K562 (cell line): ENCODE results near the gene ZBTB47. TPM values are rescaled to one million over a fixed set of nuclear protein-coding genes. Genes with fewer than 3 reads are reported as not detected.

ENCODE experiments used
- ATAC-seq: fragments of 200-7000 bp; cut with Tn5 transposase; 3 replicates; pipeline ENCODE4 v1.9.1; 2020; ENCODE audit warnings: moderate library complexity
- BruUV-seq: library from RNA; stranded (reverse); fragments of 400-500 nt; replicated peaks from 2 replicates; lab custom pipeline; 2021; lab: Mats Ljungman, UMichigan
- CTCF ChIA-PET: fragments of 300-600 bp; formaldehyde crosslinking; extraction: SDS; loops from one replicate; lab custom pipeline; 2021; ENCODE audit warnings: low intra/inter-chr PET ratio; lab: Yijun Ruan, JAX
- POLR2A ChIA-PET: fragments of 300-600, 350-650 bp; sonication (Branson Sonifier 250); formaldehyde crosslinking; extraction: SDS; loops from one replicate; lab custom pipeline; 2021; ENCODE audit warnings: antibody characterized with exemption, inconsistent platforms; lab: Yijun Ruan, JAX
- DNase-seq, 4 experiments: peaks; one replicate each; pipeline versions ENCODE4 v3.0.0 to v3.0.0-alpha.2; 2011 to 2018; ENCODE audit warnings: low spot score in 3 of 4, mixed read lengths in 3 of 4; ENCODE audit errors: extremely low read depth in 1 of 4
- FAIRE-seq: peaks from 2 replicates; lab custom pipeline; 2011; peaks lifted over from hg19 to GRCh38; lab: Jason Lieb, UNC
- H2AFZ ChIP-seq: 2 replicates; pipeline ENCODE4 v1.6.0; 2011; ENCODE audit warnings: low read depth, low read length, control low read depth, inconsistent platforms
- H3K27ac ChIP-seq: fragments of 200-600 bp; 3 replicates; pipeline ENCODE4 v1.8.0; 2011; ENCODE audit warnings: low read depth, mild to moderate bottlenecking, control low read depth, inconsistent platforms, low read length, moderate library complexity, mixed read lengths; ENCODE audit errors: extremely low read depth
- H3K27me3 ChIP-seq, 2 experiments: fragments of 300-600 bp in 1 of 2; 2 replicates in 1 of 2; 3 replicates in 1 of 2; pipeline versions ENCODE4 v1.6.0 to v1.8.0; 2011; ENCODE audit warnings: inconsistent platforms in 2 of 2, low read length in 2 of 2, mild to moderate bottlenecking in 1 of 2, mixed read lengths in 1 of 2, moderate library complexity in 1 of 2; ENCODE audit not compliant: control insufficient read depth in 2 of 2, insufficient read depth in 2 of 2
- H3K36me3 ChIP-seq: fragments of 300-600 bp; 3 replicates; pipeline ENCODE4 v1.8.0; 2011; ENCODE audit warnings: mild to moderate bottlenecking, low read length, inconsistent platforms; ENCODE audit not compliant: control insufficient read depth, insufficient read depth
- H3K4me1 ChIP-seq, 2 experiments: fragments of 200-600 bp in 1 of 2; replicated peaks in 1 of 2; 2 replicates in 1 of 2; 3 replicates in 1 of 2; pipeline versions ENCODE4 v1.5.1 to v1.8.0; 2011; ENCODE audit warnings: inconsistent platforms in 2 of 2, low read length in 2 of 2, mild to moderate bottlenecking in 1 of 2, mixed read lengths in 1 of 2, moderate library complexity in 1 of 2; ENCODE audit not compliant: control insufficient read depth in 2 of 2, insufficient read depth in 2 of 2
- H3K4me2 ChIP-seq: 2 replicates; pipeline ENCODE4 v1.6.1; 2011; ENCODE audit warnings: low read length, control low read depth, inconsistent platforms, mixed read lengths; ENCODE audit not compliant: insufficient read depth
- H3K4me3 ChIP-seq: fragments of 200-600 bp; sonication (generic), shearing (Covaris generic); 2 replicates; pipeline ENCODE4 v1.5.1; 2016; ENCODE audit warnings: control low read depth, inconsistent platforms
- H3K79me2 ChIP-seq: fragments of 200-600 bp; 3 replicates; pipeline ENCODE4 v1.8.0; 2011; ENCODE audit warnings: low read length, inconsistent platforms; ENCODE audit not compliant: control insufficient read depth, insufficient read depth
- H3K9ac ChIP-seq, 2 experiments: 2 replicates each; pipeline versions ENCODE4 v1.6.0 to v1.6.1; 2011; ENCODE audit warnings: low read depth in 2 of 2, low read length in 2 of 2, control low read depth in 1 of 2, inconsistent platforms in 1 of 2, mild to moderate bottlenecking in 1 of 2, mixed read lengths in 1 of 2; ENCODE audit not compliant: insufficient read depth in 1 of 2
- H3K9me1 ChIP-seq: one replicate; pipeline ENCODE4 v1.6.0; 2011; ENCODE audit warnings: inconsistent platforms, mild to moderate bottlenecking, low read length, moderate library complexity; ENCODE audit not compliant: control insufficient read depth, insufficient read depth
- H3K9me3 ChIP-seq: replicated peaks from 2 replicates; pipeline ENCODE4 v1.5.1; 2011; ENCODE audit warnings: low read depth, low read length, inconsistent platforms; ENCODE audit not compliant: control insufficient read depth, insufficient read depth
- H4K20me1 ChIP-seq: replicated peaks from 2 replicates; pipeline ENCODE4 v1.6.1; 2011; ENCODE audit warnings: low read length, inconsistent platforms, mixed read lengths; ENCODE audit not compliant: control insufficient read depth, insufficient read depth
- GATAD2B ChIP-seq: fragments of 450-650 bp; IDR thresholded peaks from 2 replicates; pipeline ENCODE4 v1.6.1; 2017; ENCODE audit warnings: mild to moderate bottlenecking, borderline replicate concordance
- HDGF ChIP-seq: fragments of 450-650 bp; IDR thresholded peaks from 2 replicates; pipeline ENCODE4 v1.6.1; 2016
- MIER1 ChIP-seq: fragments of 450-650 bp; IDR thresholded peaks from 2 replicates; pipeline ENCODE4 v1.6.1; 2016; ENCODE audit warnings: antibody characterized with exemption, mild to moderate bottlenecking, low read depth
- PREB ChIP-seq: sonication (generic); formaldehyde crosslinking; IDR thresholded peaks from 2 replicates; pipeline ENCODE4 v1.8.1; 2023; ENCODE audit warnings: mild to moderate bottlenecking, missing genetic modification reagents
- RFX7 ChIP-seq: fragments of 250-450 bp; sonication (Bioruptor Pico); IDR thresholded peaks from 2 replicates; pipeline ENCODE4 v1.5.1; 2021; ENCODE audit warnings: mild to moderate bottlenecking
- SOX6 ChIP-seq: fragments of 450-650 bp; IDR thresholded peaks from 2 replicates; pipeline ENCODE4 v1.6.1; 2014; ENCODE audit warnings: mild to moderate bottlenecking
- THRAP3 ChIP-seq: fragments of 450-650 bp; IDR thresholded peaks from 2 replicates; pipeline ENCODE4 v1.6.1; 2016; ENCODE audit warnings: mild to moderate bottlenecking, inconsistent platforms, borderline replicate concordance
- ZNF217 ChIP-seq: sonication (generic); formaldehyde crosslinking; IDR thresholded peaks from 2 replicates; pipeline ENCODE4 v1.8.0; 2022; ENCODE audit warnings: mild to moderate bottlenecking, missing genetic modification reagents
- ZNF407 ChIP-seq: fragments of 450-650 bp; IDR thresholded peaks from 2 replicates; pipeline ENCODE4 v1.6.1; 2016; ENCODE audit warnings: low read depth
- WGBS: fragments of 100-300 bp; shearing (Covaris generic); methylation state at CpG from one replicate; pipeline ENCODE4 v1.1.6; 2016; ENCODE audit warnings: low coverage, mixed read lengths; ENCODE audit not compliant: insufficient coverage; ENCODE audit errors: missing lambda C conversion rate; 5-methylcytosine and 5-hydroxymethylcytosine counted together
- in situ Hi-C: fragments of 300-500 bp; cut with MboI; formaldehyde crosslinking; loops from 4 replicates; pipeline ENCODE4 v1.15.0; 2018; ENCODE audit warnings: inconsistent platforms, mixed read lengths
- intact Hi-C: fragments of 100-400 bp; cut with micrococcal nuclease; formaldehyde crosslinking; loops from 2 replicates; pipeline ENCODE4 v1.14.2; 2022
- polyA plus RNA-seq, 8 experiments: library from polyadenylated mRNA; depleted of rRNA in 4 of 8; stranded (reverse) in 5 of 8; unstranded in 3 of 8; fragments of >200 nt; fragmentation: Nextera tagmentation in 2 of 8; fragmentation: Illumina TruSeq in 1 of 8; extraction: Ambion mirVana in 2 of 8; extraction: Trizol in 1 of 8; gene quantifications; 2 replicates each; pipeline versions ENCODE4 v1.2.1 to v1.2.3, GENCODE V29; 2011 to 2014; ENCODE audit warnings: inconsistent platforms in 1 of 8, missing spikeins in 1 of 8
- total RNA-seq, 7 experiments: library from RNA; depleted of rRNA in 6 of 7; stranded (reverse); fragments of >200 nt in 6 of 7; fragmentation: Illumina TruSeq in 2 of 7; extraction: Trizol in 2 of 7; gene quantifications; 2 replicates each; pipeline versions ENCODE4 v1.2.1 to v1.2.3, GENCODE V29; 2011 to 2021; ENCODE audit warnings: low replicate concordance in 1 of 7
- TF ChIP-seq, protein P1 (sequence below): fragments of 200-800 bp; sonication (Bioruptor generic); IDR thresholded peaks from 2 replicates; pipeline ENCODE4 v1.6.1; 2017; ENCODE audit warnings: missing genetic modification characterization, missing compliant biosample characterization
- TF ChIP-seq, protein P2 (sequence below): fragments of 250-450 bp; sonication (Bioruptor Pico); IDR thresholded peaks from 2 replicates; pipeline ENCODE4 v1.4.0; 2020; ENCODE audit warnings: mild to moderate bottlenecking, moderate library complexity

Gene ZBTB47
- total and polyA plus RNA-seq, 9 of the 15 experiments (the other 6 are each of a cell fraction or from before 2014, with no cell fraction given): 0.11 to 4.6 (median 1.7) TPM; not detected in 1

DNA sequence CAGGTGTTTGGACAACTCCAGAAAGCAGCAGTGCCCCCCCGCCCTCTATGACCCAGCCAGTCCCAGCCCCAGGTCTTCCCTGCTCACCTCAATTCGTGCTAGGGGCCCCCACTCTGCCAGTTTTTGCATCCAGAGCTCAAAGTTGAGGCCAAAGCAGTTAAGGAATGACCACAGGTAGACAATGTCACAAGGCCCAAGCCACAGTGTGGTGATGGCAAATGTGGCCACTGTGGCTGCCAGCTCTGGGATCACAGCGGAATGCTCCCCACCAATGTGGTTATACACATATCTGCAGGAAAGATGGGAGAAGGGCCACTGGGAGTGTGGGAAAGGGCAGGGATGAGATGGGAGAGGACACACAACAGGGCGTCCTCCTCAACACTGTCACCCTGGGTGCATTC lies 40.0 kb downstream of the ZBTB47 start:
- in situ Hi-C loops (no loop called here), intact Hi-C loops (no loop called here)
- no TSS peak for BruUV-seq
- H3K9me3 ChIP-seq: no peaks in the 10 kb centered on the region
- ATAC-seq: no peak
- ChIA-PET POLR2A (interaction anchor here (0.8 to 1.2 kb wide), 2 partner anchors 19 to 400 kb away, joined by 3 to 4 read pairs; no protein-coding TSS in a partner anchor), CTCF (no interaction called here)
- H3K36me3 ChIP-seq: no peaks in the 10 kb centered on the region
- H2AFZ ChIP-seq: no peak overlapping the region
- no peak for FAIRE-seq
- peaks cover 24% of the 10 kb centered on the region for H4K20me1 ChIP-seq
- WGBS: 0% methylated on average over 4 of the region's 4 CpGs
- H3K9ac ChIP-seq: no peak overlapping the region
- peak in 1 of 4 experiments; percentile 2 for DNase-seq
- no peaks in the 10 kb centered on the region for H3K79me2 ChIP-seq
- peaks cover 0 to 7% of the 10 kb centered on the region in 2 experiments; a peak in 2 of 5 replicates for H3K4me1 ChIP-seq
- H3K27ac ChIP-seq: no peak overlapping the region
- no peak overlapping the region for H3K4me3 ChIP-seq
- no peak overlapping the region for H3K4me2 ChIP-seq
- peaks cover 15 to 68% of the 10 kb centered on the region in 2 experiments for H3K27me3 ChIP-seq
- no peaks in the 10 kb centered on the region for H3K9me1 ChIP-seq
- TF ChIP-seq ZNF407 (no peak), GATAD2B (no peak), THRAP3 (no peak), ZNF217 (no peak), HDGF (no peak), SOX6 (no peak), PREB (CRISPR knock-in tag) (no peak), MIER1 (no peak), RFX7 (no peak)
- TF ChIP-seq, protein P1, sequence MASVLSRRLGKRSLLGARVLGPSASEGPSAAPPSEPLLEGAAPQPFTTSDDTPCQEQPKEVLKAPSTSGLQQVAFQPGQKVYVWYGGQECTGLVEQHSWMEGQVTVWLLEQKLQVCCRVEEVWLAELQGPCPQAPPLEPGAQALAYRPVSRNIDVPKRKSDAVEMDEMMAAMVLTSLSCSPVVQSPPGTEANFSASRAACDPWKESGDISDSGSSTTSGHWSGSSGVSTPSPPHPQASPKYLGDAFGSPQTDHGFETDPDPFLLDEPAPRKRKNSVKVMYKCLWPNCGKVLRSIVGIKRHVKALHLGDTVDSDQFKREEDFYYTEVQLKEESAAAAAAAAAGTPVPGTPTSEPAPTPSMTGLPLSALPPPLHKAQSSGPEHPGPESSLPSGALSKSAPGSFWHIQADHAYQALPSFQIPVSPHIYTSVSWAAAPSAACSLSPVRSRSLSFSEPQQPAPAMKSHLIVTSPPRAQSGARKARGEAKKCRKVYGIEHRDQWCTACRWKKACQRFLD (CRISPR knock-in tag): no peak
- TF ChIP-seq, protein P2, sequence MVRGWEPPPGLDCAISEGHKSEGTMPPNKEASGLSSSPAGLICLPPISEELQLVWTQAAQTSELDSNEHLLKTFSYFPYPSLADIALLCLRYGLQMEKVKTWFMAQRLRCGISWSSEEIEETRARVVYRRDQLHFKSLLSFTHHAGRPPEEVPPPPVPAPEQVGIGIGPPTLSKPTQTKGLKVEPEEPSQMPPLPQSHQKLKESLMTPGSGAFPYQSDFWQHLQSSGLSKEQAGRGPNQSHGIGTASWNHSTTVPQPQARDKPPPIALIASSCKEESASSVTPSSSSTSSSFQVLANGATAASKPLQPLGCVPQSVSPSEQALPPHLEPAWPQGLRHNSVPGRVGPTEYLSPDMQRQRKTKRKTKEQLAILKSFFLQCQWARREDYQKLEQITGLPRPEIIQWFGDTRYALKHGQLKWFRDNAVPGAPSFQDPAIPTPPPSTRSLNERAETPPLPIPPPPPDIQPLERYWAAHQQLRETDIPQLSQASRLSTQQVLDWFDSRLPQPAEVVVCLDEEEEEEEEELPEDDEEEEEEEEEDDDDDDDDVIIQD (CRISPR knock-in tag): no peak
